ENCODE data around the gene SPTBN5.

Gene SPTBN5

GRCh38 chr15:41908736-41909461 is 15.0 kb upstream of the SPTBN5 start:
- H3K79me2 ChIP-seq (ENCODE audit: insufficient read depth, low read length), result no peaks in the 10 kb centered on the region
- no peaks in the 10 kb centered on the region for H3K4me1 ChIP-seq (ENCODE audit: insufficient read depth, low read length, severe bottlenecking)
- H3K4me2 ChIP-seq (ENCODE audit: low read length), result no peak overlapping the region
- peaks cover 19% of the 10 kb centered on the region for H3K36me3 ChIP-seq (ENCODE audit: insufficient read depth, low read length)
- H3K9me3 ChIP-seq (ENCODE audit: low read length), result peaks cover 8% of the 10 kb centered on the region
- no peaks in the 10 kb centered on the region for H4K20me1 ChIP-seq (ENCODE audit: insufficient read depth, low read length)
- no peak overlapping the region for H2AFZ ChIP-seq (ENCODE audit: low read length)
- no peak overlapping the region for H3K27ac ChIP-seq (ENCODE audit: low read depth, low read length, poor library complexity, severe bottlenecking)
- no peak overlapping the region for H3K9ac ChIP-seq (ENCODE audit: low read length)
- H3K4me3 ChIP-seq (ENCODE audit: low read depth, low read length, poor library complexity, severe bottlenecking), result no peak overlapping the region
- H3F3A ChIP-seq (ENCODE audit: insufficient read depth, low read length), result no peaks in the 10 kb centered on the region
- no peaks in the 10 kb centered on the region for H3K9me2 ChIP-seq (ENCODE audit: low read depth, low read length)
- no peaks in the 10 kb centered on the region for H3K27me3 ChIP-seq (ENCODE audit: insufficient read depth, low read length)
- no peak for TF ChIP-seq CTCF (IDR thresholded peaks at IDR 0.05; ENCODE audit: low read length)
- no peak for TF ChIP-seq EZH2 (IDR thresholded peaks at IDR 0.05; ENCODE audit: borderline replicate concordance, low read length)

- no peaks in the 10 kb centered on the region for H3F3A ChIP-seq (ENCODE audit: insufficient read depth, low read length)
- H3K4me1 ChIP-seq (ENCODE audit: insufficient read depth, low read length, severe bottlenecking), result no peaks in the 10 kb centered on the region
- no peak overlapping the region for H3K4me2 ChIP-seq (ENCODE audit: low read length)
- H4K20me1 ChIP-seq (ENCODE audit: insufficient read depth, low read length), result no peaks in the 10 kb centered on the region
- no peak overlapping the region for H3K4me3 ChIP-seq (ENCODE audit: low read depth, low read length, poor library complexity, severe bottlenecking)
- no peaks in the 10 kb centered on the region for H3K27me3 ChIP-seq (ENCODE audit: insufficient read depth, low read length)
- H3K36me3 ChIP-seq (ENCODE audit: insufficient read depth, low read length), result peaks cover 19% of the 10 kb centered on the region
- no peak overlapping the region for H3K9ac ChIP-seq (ENCODE audit: low read length)
- H3K9me2 ChIP-seq (ENCODE audit: low read depth, low read length), result no peaks in the 10 kb centered on the region
- H2AFZ ChIP-seq (ENCODE audit: low read length), result no peak overlapping the region
- H3K79me2 ChIP-seq (ENCODE audit: insufficient read depth, low read length), result no peaks in the 10 kb centered on the region
- no peak overlapping the region for H3K27ac ChIP-seq (ENCODE audit: low read depth, low read length, poor library complexity, severe bottlenecking)
- TF ChIP-seq CTCF (IDR thresholded peaks at IDR 0.05; ENCODE audit: low read length), result no peak
- no peak for TF ChIP-seq EZH2 (IDR thresholded peaks at IDR 0.05; ENCODE audit: borderline replicate concordance, low read length)
- peaks cover 8% of the 10 kb centered on the region for H3K9me3 ChIP-seq (ENCODE audit: low read length)
Measured at GRCh38 chr15:41907141-41907540, 13.3 kb upstream of the SPTBN5 start.

- H3K4me2 ChIP-seq (ENCODE audit: low read length), result no peak overlapping the region
- H2AFZ ChIP-seq (ENCODE audit: low read length), result no peak overlapping the region
- H3K9me3 ChIP-seq (ENCODE audit: low read length), result peaks cover 8% of the 10 kb centered on the region
- no peaks in the 10 kb centered on the region for H3K9me2 ChIP-seq (ENCODE audit: low read depth, low read length)
- no peaks in the 10 kb centered on the region for H3K79me2 ChIP-seq (ENCODE audit: insufficient read depth, low read length)
- H4K20me1 ChIP-seq (ENCODE audit: insufficient read depth, low read length), result no peaks in the 10 kb centered on the region
- H3K9ac ChIP-seq (ENCODE audit: low read length), result no peak overlapping the region
- H3K4me1 ChIP-seq (ENCODE audit: insufficient read depth, low read length, severe bottlenecking), result no peaks in the 10 kb centered on the region
- no peak overlapping the region for H3K27ac ChIP-seq (ENCODE audit: low read depth, low read length, poor library complexity, severe bottlenecking)
- TF ChIP-seq CTCF (IDR thresholded peaks at IDR 0.05; ENCODE audit: low read length) (no peak), EZH2 (IDR thresholded peaks at IDR 0.05; ENCODE audit: borderline replicate concordance, low read length) (no peak)
- H3K27me3 ChIP-seq (ENCODE audit: insufficient read depth, low read length), result no peaks in the 10 kb centered on the region
- no peaks in the 10 kb centered on the region for H3F3A ChIP-seq (ENCODE audit: insufficient read depth, low read length)
- no peak overlapping the region for H3K4me3 ChIP-seq (ENCODE audit: low read depth, low read length, poor library complexity, severe bottlenecking)
- H3K36me3 ChIP-seq (ENCODE audit: insufficient read depth, low read length), result peaks cover 19% of the 10 kb centered on the region
Measured at GRCh38 chr15:41906608-41907007, 12.8 kb upstream of the SPTBN5 start.
